ENCODE measurements around the gene ZFYVE27. TPM values are rescaled to one million over a fixed set of nuclear protein-coding genes. Genes with fewer than 3 reads are reported as not detected.

ZFYVE27 gene
- total RNA-seq, 4 donors from 2014 or later = 14.8 to 26.2 (median 21.6) TPM

DNA sequence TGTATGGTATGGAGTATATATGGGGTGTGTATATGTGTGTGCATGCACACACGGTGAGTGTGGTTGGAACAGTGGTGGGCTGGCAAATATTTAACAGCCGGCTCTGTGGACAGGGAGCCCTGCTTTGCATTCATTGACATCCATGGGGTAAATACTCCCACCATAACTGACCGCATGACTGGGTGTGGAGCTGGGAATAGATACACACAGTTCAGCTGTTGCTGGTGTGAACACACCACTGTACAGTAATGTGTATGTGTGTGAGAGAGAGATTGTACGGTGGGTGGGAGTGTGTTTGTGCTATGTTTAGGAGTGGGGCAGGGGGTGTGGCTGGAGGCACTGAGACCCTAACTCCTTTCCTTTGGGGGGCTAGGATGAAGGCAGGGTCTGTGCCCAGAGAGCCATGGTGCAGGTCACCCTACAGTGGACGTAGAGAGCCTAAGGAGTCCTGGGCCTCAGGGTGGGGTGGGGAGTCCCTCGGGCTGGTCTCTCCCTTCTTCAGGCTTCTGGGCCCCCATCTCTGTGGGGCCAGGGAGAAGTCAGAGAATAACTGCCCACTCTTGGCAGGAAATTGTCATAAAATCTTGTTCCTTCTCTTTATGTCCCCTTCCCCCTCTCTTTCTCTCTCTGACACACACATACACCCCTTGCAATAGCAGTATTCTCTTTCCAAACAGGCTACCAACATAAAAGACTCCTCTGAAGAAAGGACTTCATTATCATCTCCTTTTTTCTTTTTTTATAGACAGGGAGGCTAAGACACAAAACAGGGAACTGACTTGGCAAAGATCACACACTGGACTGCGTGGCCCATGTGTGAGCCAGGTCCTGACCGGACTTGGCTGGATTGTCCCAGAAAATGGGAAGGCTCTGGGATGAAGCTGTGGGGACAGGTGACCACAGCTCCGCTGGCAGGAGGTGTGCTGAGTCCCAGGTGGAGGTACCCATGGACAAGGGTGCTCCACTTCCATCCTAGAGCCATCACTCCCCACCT is 31.7 kb downstream of the ZFYVE27 start:
- TF ChIP-seq, protein P1, sequence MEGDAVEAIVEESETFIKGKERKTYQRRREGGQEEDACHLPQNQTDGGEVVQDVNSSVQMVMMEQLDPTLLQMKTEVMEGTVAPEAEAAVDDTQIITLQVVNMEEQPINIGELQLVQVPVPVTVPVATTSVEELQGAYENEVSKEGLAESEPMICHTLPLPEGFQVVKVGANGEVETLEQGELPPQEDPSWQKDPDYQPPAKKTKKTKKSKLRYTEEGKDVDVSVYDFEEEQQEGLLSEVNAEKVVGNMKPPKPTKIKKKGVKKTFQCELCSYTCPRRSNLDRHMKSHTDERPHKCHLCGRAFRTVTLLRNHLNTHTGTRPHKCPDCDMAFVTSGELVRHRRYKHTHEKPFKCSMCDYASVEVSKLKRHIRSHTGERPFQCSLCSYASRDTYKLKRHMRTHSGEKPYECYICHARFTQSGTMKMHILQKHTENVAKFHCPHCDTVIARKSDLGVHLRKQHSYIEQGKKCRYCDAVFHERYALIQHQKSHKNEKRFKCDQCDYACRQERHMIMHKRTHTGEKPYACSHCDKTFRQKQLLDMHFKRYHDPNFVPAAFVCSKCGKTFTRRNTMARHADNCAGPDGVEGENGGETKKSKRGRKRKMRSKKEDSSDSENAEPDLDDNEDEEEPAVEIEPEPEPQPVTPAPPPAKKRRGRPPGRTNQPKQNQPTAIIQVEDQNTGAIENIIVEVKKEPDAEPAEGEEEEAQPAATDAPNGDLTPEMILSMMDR (IDR thresholded peaks at IDR 0.05; ENCODE audit: low read depth) = no peak

DNA sequence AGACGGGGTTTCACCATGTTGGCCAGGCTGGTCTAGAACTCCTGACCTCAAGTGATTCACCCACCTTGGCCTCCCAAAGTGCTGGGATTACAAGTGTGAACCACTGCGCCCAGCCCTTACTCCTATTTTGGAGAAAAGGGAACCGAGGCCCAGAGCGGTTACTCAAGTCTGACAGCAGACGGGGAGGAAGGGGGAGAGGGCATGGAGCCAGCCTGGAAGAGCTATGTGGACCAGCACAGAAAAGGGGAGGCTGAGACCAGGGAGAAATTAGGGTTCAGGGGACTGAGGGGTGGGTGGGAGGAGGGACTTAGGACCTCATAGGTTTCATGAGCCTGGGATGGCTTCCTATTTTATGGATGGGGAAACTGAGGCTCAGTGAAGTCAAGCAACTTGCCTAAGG is 33.3 kb downstream of the ZFYVE27 start:
- TF ChIP-seq, protein P1 (IDR thresholded peaks at IDR 0.05; ENCODE audit: low read depth) = no peak

DNA sequence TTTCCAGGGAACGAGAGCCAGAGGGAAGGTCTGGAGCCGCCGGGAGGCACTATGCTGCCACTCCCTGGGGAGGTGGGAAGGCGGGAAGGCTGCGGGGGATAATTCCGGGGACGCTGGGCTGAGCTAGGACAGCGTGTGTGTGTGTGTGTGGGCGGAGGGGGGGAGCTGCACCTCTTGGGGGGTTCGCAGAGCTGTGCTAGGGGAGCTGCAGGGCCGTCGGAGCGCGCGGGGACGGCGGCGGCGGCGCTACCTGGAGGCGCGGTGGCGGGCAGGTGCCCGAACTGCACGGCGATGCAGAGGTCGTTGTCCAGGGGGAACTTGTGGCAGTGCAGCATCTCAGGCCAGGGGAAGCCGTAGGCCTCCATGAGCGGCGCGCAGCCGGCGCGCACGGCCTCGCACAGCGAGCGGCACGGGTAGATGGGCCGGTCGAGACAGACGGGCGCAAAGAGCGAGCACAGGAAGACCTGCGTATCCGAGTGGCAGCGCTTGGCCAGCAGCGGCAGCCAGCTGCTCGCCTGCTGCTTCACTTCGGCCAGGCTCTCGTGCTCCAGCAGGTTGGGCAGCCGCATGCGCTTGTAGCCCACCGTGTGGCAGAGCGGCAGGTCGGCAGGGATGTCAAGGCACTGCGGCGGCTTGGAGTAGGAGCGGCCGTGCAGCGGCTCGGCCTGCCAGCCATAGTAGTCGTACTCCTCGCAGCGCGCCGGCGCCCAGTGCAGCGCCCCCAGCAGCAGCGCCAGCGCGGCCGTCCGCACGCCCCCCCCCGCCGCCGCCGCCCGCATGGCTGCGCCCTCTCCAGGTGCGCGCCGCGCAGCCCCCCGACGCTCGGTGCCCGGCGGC is 34.3 kb downstream of the ZFYVE27 start:
- TF ChIP-seq, protein P1 (IDR thresholded peaks at IDR 0.05; ENCODE audit: low read depth) = no peak

DNA sequence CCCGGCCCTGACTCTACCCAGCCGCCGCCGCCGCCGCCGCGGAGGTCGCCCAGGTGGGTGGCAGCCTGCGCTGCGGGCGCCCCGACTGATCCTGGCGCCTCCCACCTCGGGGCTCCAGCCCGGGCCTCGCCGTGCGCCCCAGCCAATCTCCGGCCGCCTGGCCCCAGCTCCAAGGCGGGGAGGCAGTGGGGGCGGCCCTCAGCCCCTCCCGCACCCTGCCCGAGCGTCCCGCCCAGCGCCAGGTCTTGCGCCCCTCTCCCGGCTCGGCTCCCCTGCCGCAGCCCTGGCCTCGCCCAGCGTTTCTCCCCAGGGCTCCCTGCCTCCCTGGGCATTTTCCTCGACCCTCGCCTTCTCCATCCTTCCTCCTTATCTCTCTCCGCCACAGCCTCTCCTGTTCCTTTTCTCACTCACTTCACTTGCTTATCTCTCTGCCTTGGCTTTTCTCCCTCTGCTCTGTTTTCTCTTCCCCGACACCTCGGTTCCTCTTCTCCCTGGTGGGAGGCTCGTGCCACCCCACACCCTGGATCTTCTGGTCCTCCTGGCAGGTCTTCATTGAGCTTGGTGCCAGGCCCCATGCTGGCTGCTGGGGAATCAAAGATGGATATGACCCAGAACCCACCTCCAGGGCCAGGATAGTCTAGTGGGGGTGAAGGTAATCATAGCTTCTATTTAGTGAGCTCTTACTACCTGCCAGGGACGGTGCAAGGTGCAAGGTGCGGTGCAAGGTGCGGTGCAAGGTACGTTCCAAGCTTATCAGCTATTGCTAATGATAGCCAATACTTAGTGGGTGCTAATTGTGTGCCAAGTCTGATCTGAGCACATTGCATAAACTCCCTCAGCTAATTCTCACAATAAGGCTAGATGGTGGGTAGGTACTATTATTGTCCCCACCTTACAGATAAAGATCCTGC is 35.2 kb downstream of the ZFYVE27 start, which contains the start of gene SFRP5:
TSS of gene SFRP5 (minus strand) at position 87 of the 911 bp plus-strand sequence. CDS start 166 bp downstream, outside the sequence.
- TF ChIP-seq, protein P1 (IDR thresholded peaks at IDR 0.05; ENCODE audit: low read depth) = no peak

DNA sequence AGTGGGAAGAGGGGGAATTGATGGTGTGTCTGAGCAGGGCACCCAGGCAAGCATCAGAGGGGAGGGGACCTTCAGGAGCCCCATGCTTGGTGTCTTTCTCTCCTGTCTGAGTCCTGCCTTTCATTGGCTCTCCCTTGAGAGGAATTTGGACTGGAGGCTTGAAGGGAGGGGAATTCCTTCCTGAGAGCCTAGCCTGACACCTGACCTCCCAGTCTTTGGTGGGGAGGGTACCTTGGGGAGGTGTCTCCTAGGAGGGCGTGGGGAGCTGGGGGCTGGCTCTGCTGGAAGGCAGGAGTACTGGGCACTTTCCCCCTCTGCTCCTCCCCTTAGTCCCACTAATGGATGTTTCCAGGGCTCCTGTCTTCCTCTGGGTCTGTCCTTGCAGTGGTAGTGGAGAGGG is 36.2 kb downstream of the ZFYVE27 start:
- TF ChIP-seq, protein P1 (IDR thresholded peaks at IDR 0.05; ENCODE audit: low read depth) = no peak

DNA sequence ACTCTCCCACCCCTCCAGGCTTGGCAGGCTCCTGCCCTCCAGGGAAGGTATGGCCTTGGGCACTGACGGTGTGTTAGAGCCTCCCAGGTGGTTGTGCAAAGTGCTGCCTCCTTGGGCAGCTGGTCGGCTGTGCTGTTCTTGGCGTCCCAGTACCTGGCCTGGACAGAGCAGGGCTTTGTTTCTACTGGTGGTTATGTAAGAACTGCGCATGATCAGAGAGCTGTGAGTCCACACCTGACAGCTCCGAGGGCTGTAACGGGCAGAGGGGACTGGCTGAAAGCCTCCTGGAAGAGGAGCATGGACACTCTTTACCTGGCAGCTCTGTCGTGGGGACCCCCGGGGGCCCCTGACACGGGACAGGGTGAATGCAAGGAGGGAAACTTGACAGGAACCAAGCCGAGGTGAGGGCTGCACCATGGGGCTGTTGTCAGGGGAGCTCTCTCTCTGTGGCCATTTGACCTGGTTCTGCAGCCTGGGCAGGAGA is 37.9 kb downstream of the ZFYVE27 start:
- TF ChIP-seq, protein P1 (IDR thresholded peaks at IDR 0.05; ENCODE audit: low read depth) = no peak
